Kidney epithelial cell (primary cell): Measurements from ENCODE around the gene ACTRT1. TPM values are rescaled to one million over a fixed set of nuclear protein-coding genes. Genes with fewer than 3 reads are reported as not detected.

Experiments
- DNase-seq: peaks from one replicate; pipeline ENCODE4 v3.0.0-alpha.2; 2010; ENCODE audit warnings: low read depth
- H3K27me3 ChIP-seq: 2 replicates; pipeline ENCODE4 v1.6.0; 2011; ENCODE audit warnings: low read length; ENCODE audit not compliant: control insufficient read depth, insufficient read depth
- H3K36me3 ChIP-seq: 2 replicates; pipeline ENCODE4 v1.5.1; 2011; ENCODE audit warnings: low read length; ENCODE audit not compliant: control insufficient read depth, insufficient read depth
- H3K4me3 ChIP-seq: 2 replicates; pipeline ENCODE4 v1.5.1; 2011; ENCODE audit warnings: low read depth, mild to moderate bottlenecking, control low read depth, low read length
- CTCF ChIP-seq: IDR thresholded peaks from 2 replicates; pipeline ENCODE4 v1.5.1; 2011; ENCODE audit warnings: mild to moderate bottlenecking, moderate library complexity, low read length, control low read depth, inconsistent platforms; ENCODE audit not compliant: insufficient read depth, poor library complexity, severe bottlenecking
- total RNA-seq: library from RNA; depleted of rRNA; stranded (reverse); fragments of >200 nt; gene quantifications from 2 replicates; pipeline ENCODE4 v1.2.3, GENCODE V29; 2015

Gene ACTRT1
- total RNA-seq = not detected in 2 replicates

GRCh38 chrX:128052303-128052702 is at the start of gene ACTRT1:
TSS of gene ACTRT1 (minus strand) at chrX:128052403. CDS start at chrX:128052206, 197 bp downstream.
- Histone ChIP-seq H3K4me3 (no peak within 1 kb of the TSS), H3K36me3 (no peaks in the 10 kb centered on the region), H3K27me3 (no peaks in the 10 kb centered on the region)
- TF ChIP-seq CTCF = no peak
- no peak for DNase-seq

- Histone ChIP-seq H3K27me3 (no peaks in the 10 kb centered on the region), H3K4me3 (no peak overlapping the region), H3K36me3 (no peaks in the 10 kb centered on the region)
- TF ChIP-seq CTCF = no peak
- DNase-seq = no peak
Measured at GRCh38 chrX:128078545-128078944, 26.3 kb upstream of the ACTRT1 start.

GRCh38 chrX:128057421-128057820 is 5.2 kb upstream of the ACTRT1 start:
- TF ChIP-seq CTCF = no peak
- DNase-seq = no peak
- Histone ChIP-seq H3K36me3 (no peaks in the 10 kb centered on the region), H3K4me3 (no peak overlapping the region), H3K27me3 (no peaks in the 10 kb centered on the region)

GRCh38 chrX:128051526-128051925 is 677 bp downstream of the ACTRT1 start:
- no peak for DNase-seq
- no peaks in the 10 kb centered on the region for H3K27me3 ChIP-seq
- no peak overlapping the region for H3K4me3 ChIP-seq
- no peak for TF ChIP-seq CTCF
- H3K36me3 ChIP-seq = no peaks in the 10 kb centered on the region

DNA sequence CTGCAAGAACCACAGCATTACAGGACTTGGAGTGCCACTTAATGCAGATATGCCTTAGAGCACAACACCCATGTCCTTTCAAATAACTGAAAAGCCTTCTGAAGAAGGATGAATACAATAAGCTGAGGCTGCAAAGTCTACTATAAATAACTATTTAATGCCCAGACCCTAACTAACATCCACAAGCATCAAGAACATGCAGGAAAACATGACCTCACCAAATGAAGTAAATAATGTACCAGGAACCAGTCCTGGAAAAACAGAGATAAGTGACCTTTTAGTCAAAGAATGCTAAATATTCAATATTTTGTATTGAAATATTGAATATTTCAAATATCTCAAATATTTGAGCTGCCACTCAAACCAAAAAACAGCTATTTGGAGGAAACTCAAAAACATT is 16.9 kb downstream of the ACTRT1 start:
- no peak for TF ChIP-seq CTCF
- H3K36me3 ChIP-seq = no peaks in the 10 kb centered on the region
- no peak for DNase-seq
- H3K27me3 ChIP-seq = no peaks in the 10 kb centered on the region
- no peak overlapping the region for H3K4me3 ChIP-seq

DNA sequence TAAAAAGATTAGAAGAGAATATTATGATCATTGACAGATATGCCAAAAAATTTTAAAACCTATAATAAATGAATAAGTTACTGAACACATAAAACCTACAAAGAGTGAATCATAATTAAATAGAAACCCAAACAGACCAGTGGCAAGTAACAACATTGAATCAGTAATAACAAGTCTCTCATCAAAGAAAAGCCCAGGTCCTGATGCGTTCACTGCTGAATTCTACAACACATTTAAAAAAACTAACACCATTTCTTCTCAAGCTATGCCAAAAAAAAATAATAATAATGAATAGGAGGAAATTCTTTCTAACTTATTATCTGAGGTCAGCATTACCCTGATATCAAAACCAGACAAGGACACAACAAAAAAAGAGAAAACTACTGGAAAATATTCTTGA is 30.6 kb downstream of the ACTRT1 start:
- Histone ChIP-seq H3K36me3 (no peaks in the 10 kb centered on the region), H3K27me3 (no peaks in the 10 kb centered on the region), H3K4me3 (no peak overlapping the region)
- DNase-seq = no peak
- TF ChIP-seq CTCF = no peak
